ENCODE data around the gene RELN.

Gene RELN

GRCh38 chr7:103894656-103895596 lies 94.5 kb downstream of the RELN start:
- no peak for DNase-seq (ENCODE audit: low spot score)

DNA sequence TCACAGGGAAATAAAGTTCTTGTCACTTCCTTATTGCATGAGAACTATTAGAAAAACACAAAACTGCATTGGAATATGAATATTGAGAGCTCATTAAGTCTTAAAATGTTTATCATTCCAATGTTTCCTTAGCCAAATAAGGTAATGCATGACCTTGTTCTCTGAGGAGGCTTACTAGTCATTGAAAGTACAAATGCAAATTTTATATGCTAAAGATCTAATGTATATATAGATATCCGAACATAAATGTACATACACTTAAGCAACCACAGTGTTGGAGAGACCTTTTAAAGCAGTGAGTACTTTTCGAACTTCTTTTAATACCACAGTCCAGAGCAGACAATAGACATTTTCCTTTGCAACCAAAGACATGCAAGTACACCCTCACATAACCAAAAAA lies 96.1 kb downstream of the RELN start:
- DNase-seq (ENCODE audit: low spot score): no peak

GRCh38 chr7:103889451-103889850 lies 100.0 kb downstream of the RELN start:
- no peak for DNase-seq (ENCODE audit: low spot score)

GRCh38 chr7:103888603-103889153 lies 100.8 kb downstream of the RELN start:
- DNase-seq (ENCODE audit: low spot score): no peak

- no peak for DNase-seq (ENCODE audit: low spot score)
Measured at GRCh38 chr7:103887853-103888602, 101.4 kb downstream of the RELN start.

DNA sequence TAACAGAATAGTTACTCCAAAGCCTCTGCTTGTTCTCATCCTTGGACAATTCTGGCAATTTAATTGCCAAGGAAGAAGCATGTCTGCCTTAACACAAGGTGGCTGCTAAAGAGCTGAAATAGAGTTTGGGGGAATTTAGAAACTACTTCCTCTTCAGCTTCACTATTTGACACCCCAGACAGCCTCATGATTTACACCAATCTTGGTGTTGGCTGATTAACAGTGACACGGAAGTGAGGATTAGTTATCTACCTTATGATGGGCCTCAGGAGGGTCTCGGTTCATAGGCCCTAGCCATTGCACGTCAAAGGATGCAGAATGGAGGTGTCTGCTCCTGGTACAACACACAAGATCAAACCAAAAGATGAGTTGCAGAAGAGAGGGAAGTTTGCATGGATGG lies 102.4 kb downstream of the RELN start:
- DNase-seq (ENCODE audit: low spot score): no peak

DNA sequence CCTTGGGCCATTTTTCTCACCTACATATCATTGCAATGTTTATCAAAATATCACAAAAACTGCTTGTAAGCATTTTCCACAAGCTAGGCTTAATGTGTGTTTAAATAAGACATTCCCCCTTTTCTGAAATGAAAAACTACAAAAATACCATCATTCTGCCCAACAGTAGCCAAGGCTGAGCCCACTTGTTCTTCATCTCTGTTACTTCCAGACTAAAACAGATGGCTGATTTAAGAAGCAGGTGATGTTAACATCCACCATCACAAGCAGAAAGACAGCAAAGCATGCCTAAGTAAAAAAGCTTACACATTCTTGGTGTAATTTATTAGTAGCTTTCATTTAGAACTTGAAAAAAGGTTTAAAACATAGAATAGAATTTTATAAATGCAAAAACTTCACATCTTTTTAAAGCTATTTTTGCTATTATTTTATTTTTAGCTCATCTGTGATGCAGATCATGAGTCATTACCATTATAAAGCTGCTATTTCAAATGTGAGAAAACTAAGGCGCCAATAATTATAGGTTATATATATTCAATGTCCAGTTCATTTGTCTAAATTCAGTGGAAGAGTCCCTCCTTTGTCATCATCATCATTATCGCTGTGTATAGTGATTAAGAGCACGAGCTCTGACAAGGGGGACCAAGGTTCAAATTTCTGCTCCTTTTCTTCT lies 109.4 kb downstream of the RELN start:
- DNase-seq (ENCODE audit: low spot score): no peak

GRCh38 chr7:103879411-103879810 lies 110.0 kb downstream of the RELN start:
- DNase-seq (ENCODE audit: low spot score): no peak

DNA sequence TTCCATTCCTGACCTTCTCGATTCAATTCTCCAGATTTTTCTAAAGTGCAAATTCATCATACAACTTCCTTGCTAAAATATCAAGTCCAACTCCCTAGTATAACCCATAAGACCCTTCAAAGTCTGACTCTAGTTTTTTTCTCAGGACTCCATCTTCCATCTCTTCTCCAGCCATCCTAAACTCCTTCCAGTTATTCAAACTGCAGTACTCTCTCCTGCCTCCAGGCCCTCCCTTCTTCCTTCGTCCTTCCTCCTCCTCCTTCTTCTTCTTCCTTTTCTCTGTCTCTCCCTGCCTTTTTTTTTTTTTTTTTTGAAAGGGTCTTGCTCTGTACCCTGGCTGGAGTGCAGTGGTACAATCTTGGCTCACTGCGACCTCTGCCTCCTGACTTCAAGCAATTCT lies 111.9 kb downstream of the RELN start:
- DNase-seq (ENCODE audit: low spot score): no peak

DNA sequence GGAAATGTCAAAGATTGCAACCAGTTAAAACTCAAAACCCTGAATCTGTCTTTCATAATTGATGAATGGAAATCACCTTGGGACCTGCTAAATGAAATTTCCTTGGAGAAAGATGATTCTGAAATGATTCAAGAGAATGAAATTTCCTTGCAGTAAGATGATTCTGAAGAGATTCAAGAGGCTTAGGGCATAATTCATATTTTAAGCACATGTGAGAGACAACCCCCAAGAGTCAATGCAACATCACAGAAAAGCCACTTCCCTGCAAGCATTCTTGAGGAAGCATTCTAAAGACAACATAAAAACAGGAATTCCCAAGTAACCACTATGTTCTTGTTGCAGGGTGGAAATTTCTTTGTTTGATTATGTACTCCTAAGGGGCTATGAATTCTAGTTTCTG lies 113.7 kb downstream of the RELN start:
- no peak for DNase-seq (ENCODE audit: low spot score)

DNA sequence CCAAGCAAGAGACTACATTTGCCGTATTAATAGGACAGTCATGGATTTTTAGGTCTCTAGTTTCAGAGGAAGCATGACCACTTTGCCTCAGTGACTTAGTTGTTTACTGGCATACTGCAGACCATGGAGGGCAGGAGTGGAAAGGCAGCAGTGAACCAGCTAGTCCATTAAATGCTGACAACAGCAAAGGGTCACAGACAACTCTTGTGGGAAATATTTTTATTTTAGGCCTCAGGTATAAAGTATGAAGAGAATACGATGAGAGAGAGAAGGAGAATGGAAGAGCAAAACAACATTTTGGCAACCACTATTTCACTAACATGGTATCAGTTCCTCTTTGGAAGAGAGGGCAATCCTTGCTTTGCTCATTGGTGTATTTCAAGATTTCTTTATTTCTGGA lies 118.0 kb downstream of the RELN start:
- DNase-seq (ENCODE audit: low spot score): no peak

DNA sequence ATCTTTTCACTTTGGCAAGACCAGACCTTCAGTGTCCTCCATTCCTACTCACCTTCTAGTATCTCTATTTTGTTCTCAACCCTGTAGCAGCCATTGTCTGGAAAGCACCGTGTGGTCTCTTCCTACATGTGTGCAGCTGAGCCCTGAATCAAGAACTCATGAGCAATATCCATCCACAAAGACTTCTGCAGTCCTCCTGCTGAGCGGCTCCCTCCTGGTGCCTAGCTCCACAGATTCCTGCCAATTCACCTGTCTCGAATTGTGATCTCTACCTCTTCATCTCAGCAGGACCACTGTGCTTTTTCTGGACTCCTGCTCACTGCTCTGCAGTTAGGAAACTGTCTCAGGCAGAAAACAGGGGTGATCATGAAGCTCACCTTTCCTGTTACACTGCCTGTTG lies 118.8 kb downstream of the RELN start:
- no peak for DNase-seq (ENCODE audit: low spot score)

DNA sequence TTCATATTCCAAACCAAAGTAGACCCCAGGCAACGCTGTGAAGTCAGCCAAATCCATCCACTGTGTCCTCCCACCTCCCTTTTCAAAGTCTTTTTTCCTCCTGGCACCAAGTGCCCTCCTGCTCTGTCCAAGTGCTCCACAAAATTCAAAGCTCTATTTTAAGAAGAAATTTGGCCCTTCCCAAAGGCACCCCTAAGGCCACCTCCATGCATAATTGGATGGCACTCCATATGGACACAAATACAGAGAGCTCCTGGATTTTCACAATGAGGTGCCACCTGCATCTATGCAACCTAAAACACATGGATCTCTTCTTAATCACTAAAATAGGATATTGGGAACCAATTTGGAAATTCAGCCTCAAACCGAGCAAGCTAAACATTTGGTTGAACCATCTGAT lies 121.6 kb downstream of the RELN start:
- DNase-seq (ENCODE audit: low spot score): no peak

GRCh38 chr7:103866919-103867318 lies 122.5 kb downstream of the RELN start:
- no peak for DNase-seq (ENCODE audit: low spot score)

DNA sequence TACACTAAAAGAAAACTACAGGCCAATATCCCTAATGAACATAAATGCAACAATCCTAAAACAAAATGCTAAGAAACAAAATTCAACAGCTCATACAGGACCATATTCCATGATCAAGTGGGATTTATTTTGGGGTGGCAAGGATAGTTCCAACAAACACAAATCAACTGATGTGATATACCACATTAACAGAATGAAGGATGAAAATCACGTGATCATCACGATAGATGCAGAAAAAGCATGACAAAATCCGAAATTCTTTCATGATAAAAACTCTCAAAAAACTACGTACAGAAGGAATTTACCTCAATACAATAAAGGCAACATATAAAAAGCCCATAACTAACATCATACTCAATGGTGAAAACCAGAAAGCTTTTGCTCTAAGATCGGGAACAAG lies 124.0 kb downstream of the RELN start:
- no peak for DNase-seq (ENCODE audit: low spot score)

GRCh38 chr7:103862302-103863035 lies 127.0 kb downstream of the RELN start:
- no peak for DNase-seq (ENCODE audit: low spot score)

DNA sequence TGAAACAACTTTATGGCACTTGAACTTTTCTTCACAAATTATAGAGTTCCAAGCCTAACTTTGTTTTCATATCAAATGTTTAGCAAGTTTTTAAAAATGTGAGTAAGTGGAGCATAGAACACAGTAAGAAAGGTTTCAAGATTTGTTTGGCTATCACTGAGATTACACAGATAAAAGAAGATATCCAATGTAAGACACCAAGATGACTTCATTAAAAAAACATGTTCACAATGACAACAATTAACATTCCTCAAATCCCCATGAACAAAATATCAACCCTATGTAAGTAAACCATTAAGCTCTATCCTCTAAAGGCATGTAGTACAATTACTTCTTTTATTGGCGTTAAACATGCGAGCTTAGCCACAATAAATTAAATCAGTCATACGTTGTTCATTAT lies 129.7 kb downstream of the RELN start:
- no peak for DNase-seq (ENCODE audit: low spot score)

- no peak for DNase-seq (ENCODE audit: low spot score)
Measured at GRCh38 chr7:103857435-103857834, 132.0 kb downstream of the RELN start.

DNA sequence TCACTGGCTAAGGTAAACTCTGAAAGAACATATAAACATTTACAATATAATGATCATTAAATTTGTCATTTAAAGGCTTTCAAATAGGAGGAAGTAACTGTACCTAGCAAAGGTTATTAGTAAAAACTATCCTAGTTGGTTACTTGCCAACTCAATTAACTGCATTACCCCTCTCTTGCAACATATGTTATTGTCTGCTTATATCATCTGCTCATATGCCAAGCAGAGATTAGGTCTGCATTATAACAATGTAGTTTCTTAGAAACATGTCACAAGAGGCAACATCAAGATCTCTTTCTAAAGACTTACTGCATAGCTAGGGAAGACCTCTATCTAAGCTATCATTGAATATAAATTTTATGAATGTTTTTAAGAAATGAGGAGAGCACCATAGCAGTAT lies 132.5 kb downstream of the RELN start:
- DNase-seq (ENCODE audit: low spot score): no peak

DNA sequence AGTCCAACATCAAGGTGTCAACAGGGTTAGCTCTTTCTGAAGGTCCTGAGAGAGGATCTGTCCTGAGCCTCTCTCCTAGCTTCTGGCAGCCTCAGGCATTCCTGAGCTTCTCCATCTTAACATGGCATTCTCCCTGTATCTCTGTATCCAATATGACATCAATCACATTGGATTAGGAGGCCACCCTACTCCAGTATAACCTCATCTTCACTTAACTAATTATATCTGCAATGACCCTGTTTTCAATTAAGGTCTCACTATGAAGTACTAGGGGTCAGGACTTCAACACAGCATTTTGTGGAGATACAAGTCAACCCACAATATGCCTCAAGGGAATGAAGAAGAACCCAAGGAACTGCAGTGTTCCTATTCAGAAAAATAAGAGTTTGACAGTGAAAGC lies 133.8 kb downstream of the RELN start:
- DNase-seq (ENCODE audit: low spot score): no peak

GRCh38 chr7:103854611-103855010 lies 134.8 kb downstream of the RELN start:
- no peak for DNase-seq (ENCODE audit: low spot score)

GRCh38 chr7:103851357-103851756 lies 138.1 kb downstream of the RELN start:
- no peak for DNase-seq (ENCODE audit: low spot score)

All from activated CD4-positive, alpha-beta T cell treated with anti-CD3 and anti-CD28 coated beads, Interleukin-2, Interleukin-4, amounts not matched to agents 100 ng/mL and 50 ng/mL, durations not matched to agents 16 hours and 8 hours (primary cell).